GM12874 (cell line): Measurements from ENCODE around the gene SLC25A34.

Experiments
- TF ChIP-seq, protein P1 (sequence below): IDR thresholded peaks from 2 replicates; pipeline ENCODE4 v1.5.1; 2011; ENCODE audit warnings: low read depth, mild to moderate bottlenecking, control low read depth, low read length, moderate library complexity; ENCODE audit not compliant: insufficient read depth

Gene SLC25A34

DNA sequence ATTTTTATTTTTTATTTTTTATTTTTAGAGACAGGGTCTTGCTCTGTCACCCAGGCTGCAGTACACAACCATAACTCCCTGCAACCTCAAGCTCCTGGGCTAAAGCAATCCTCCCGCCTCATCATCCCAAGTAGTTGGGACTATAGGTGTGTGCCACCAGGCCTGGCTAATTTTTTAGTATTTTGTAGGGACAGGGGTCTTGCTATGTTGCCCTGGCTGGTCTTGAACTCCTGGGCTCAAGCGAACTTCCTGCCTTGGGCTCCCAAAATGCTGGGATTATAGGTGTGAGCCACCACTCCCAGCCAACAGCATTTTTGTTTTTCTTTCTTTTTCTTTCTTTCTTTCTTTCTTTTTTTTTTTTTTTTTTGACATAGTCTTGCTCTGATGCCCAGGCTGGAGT lies 37.9 kb upstream of the SLC25A34 start:
- TF ChIP-seq, protein P1, sequence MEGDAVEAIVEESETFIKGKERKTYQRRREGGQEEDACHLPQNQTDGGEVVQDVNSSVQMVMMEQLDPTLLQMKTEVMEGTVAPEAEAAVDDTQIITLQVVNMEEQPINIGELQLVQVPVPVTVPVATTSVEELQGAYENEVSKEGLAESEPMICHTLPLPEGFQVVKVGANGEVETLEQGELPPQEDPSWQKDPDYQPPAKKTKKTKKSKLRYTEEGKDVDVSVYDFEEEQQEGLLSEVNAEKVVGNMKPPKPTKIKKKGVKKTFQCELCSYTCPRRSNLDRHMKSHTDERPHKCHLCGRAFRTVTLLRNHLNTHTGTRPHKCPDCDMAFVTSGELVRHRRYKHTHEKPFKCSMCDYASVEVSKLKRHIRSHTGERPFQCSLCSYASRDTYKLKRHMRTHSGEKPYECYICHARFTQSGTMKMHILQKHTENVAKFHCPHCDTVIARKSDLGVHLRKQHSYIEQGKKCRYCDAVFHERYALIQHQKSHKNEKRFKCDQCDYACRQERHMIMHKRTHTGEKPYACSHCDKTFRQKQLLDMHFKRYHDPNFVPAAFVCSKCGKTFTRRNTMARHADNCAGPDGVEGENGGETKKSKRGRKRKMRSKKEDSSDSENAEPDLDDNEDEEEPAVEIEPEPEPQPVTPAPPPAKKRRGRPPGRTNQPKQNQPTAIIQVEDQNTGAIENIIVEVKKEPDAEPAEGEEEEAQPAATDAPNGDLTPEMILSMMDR: no peak

DNA sequence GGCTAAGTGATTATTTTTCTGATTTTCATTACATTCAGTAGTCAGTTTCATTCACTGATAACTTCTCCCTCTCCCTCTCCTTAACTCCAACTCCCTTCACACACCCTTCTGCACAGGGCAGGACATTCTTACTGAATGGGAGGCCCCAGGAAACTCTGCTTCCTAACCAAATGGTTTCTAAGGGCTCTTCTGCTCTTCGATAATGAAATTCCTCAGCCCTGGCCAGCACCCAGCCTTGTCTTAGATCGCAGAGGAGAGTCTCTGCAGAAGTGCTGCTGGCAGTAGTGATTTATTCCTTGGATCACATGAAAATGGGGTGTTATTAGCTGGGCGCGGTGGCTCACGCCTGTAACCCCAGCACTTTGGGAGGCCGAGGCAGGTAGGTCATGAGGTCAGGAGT lies 35.5 kb upstream of the SLC25A34 start:
- TF ChIP-seq, protein P1: no peak

DNA sequence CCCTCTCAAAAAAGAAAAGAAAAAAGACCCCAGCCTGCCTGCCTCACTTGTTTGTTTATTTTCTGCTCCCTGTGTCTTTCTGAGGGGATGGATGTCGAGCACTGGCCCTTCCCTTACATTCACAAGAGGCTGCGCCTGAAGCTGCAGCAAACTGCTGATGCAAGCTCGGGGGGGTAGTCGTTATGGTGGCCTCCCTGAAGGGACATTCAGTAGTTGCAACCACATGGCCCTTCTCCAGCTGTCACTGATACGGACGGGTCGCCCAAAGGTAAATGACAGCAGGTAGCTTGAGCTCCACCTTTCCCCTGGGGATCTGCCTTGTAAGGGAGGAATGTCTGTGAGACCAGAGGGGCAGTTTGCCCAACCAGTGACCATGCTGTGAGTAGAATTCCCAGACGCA lies 34.3 kb upstream of the SLC25A34 start:
- TF ChIP-seq, protein P1: no peak

DNA sequence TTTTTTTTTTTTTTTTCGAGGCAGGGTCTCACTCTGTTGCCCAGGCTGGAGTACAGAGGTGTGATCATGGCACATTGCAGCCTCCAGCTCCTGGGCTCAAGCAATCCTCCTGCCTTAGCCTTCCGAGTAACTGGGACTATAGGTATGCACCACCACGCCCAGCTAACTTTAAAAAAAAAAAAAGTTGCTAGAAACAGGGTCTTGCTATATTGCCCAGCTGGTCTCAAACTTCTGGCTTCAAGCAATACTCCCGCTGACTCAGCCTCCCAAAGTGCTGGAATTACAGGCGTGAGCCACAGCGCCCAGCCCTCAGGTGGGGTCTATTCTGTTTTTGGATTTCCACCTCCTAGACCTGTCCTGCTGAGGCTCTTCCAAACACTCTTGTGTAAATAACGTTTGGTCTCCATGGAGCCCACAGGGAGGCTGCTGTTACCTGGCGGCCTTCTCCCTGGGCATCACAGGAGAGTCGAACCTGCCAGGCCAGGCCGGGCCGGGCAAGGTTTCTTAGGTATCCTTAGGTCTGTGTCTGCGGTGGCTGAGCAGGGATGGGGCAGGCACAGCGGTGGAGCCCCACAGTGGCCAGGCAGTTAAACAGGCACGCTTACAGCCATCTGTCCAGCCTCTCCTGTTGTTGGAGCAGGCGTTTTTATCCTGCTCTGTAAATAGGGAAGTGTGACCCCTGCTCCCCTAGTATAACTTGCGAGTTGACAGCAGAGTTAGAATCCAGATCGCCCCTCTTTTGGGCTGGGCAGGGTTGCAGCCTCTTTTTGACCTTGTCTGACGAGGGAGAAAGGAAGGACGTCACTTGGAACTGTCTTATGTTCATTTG lies 33.1 kb upstream of the SLC25A34 start:
- TF ChIP-seq, protein P1: no peak

DNA sequence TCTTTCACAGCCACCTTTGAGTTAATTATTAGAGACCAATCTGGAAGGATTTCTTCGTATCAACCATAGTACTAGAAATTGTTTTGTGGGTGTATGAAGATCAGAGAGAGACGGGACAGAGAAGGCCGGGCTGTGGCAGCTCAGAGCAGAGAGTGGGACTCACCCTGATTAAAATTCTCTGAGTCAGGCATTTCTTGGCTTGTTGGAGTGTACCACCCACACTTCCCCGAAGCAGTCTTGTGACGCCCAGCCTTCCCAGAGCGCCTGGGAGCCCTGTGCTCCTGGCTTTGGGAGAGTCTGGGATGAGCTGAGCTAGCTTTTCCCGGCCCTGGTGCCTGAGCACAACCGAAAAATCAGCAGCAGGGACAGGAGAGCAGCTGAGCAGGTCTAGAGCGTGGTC lies 32.5 kb upstream of the SLC25A34 start:
- TF ChIP-seq, protein P1: no peak

DNA sequence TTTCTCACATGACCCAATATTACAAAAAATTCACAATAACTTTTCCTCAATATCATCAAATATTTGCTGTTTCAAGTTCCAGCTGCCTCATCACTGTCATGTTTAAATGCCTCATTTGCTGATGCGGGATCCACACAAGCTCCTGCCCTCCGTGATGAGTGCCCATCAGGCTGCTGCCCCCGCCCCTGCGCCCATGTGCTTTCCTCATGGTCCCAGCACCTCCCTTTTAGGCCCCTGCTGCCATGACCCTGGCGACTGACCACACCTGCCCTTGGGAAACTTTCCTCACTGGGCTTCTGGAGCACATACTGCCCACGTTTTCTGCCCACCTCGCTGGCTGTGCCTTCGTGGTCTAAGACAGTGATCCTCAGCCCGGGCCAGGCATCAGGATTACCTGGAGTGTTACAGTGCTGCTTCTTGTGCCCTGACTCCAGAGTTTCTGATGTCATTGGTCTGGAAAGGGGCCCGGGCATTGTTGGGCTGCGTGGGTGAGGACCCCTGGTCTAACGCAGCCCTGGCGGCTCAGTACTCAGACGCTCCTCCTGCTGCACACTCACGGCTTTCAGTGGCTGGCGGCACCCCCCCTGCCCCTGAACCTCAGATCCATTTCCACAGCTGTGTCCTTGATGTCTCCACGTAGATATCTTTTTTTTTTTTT lies 31.4 kb upstream of the SLC25A34 start:
- TF ChIP-seq, protein P1: no peak

DNA sequence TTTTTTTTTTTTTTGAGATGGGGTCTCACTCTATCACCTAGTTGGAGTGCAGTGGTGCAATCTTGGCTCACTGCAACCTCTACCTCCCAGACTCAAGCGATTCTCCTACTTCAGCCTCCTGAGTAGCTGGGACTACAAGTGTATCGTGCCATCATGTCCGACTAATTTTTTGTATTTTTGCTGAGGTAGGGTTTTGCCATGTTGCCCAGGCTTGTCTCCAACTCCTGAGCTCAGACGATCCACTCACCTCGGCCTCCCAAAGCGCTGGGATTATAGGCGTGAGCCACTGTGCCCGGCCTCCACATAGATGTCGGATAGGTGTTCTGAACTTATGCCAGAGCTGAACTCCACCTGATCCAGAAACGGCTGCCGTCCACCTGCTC lies 30.9 kb upstream of the SLC25A34 start:
- TF ChIP-seq, protein P1: no peak
